Stimulated activated CD8-positive, alpha-beta memory T cell treated with anti-CD3 and anti-CD28 coated beads, Interleukin-15, amount 100 ng/mL, for 4 hours (primary cell): ENCODE data around the gene PLSCR3.

ENCODE experiments used
- DNase-seq, 2 donors: peaks; one replicate each; pipeline ENCODE4 v3.0.0-alpha.2; 2020; ENCODE audit warnings: low read depth in 2 of 2

The PLSCR3 gene

GRCh38 chr17:7348478-7349242, 45.7 kb downstream of the PLSCR3 start:
- no peak for DNase-seq

- no peak for DNase-seq
Measured at GRCh38 chr17:7347630-7348477, 46.5 kb downstream of the PLSCR3 start.

- DNase-seq, result no peak
Measured at GRCh38 chr17:7346761-7347614, 47.3 kb downstream of the PLSCR3 start.

GRCh38 chr17:7343250-7343649, 51.1 kb downstream of the PLSCR3 start:
- DNase-seq, result no peak

- DNase-seq, result no peak
Measured at GRCh38 chr17:7341842-7342241, 52.5 kb downstream of the PLSCR3 start.

GRCh38 chr17:7340179-7340578, 54.1 kb downstream of the PLSCR3 start:
- DNase-seq, result no peak
